ENCODE measurements around the gene FLVCR1. TPM values are rescaled to one million over a fixed set of nuclear protein-coding genes. Genes with fewer than 3 reads are reported as not detected.

The FLVCR1 gene
- total and polyA plus RNA-seq, 10 donors = 3.6 to 10.7 (median 8.0) TPM

- H3K36me3 ChIP-seq = no peaks in the 10 kb centered on the region
- intact Hi-C loops (cut with DNase I; ENCODE audit: low total_unique reads) = no loop called here
- no peak overlapping the region for H3K4me3 ChIP-seq
- peaks cover 0 to 10% (median 0%) of the 10 kb centered on the region in 7 donors for H3K27me3 ChIP-seq (replicated peaks in 1 of 7)
- peaks cover 0 to 13% (median 9%) of the 10 kb centered on the region in 8 donors for H3K9me3 ChIP-seq
- TF ChIP-seq POLR2A (IDR thresholded peaks at IDR 0.05) = no peak
- no peak for TF ChIP-seq CTCF (IDR thresholded peaks at IDR 0.05 in 8 of 11, conservative IDR thresholded peaks at IDR 0.05 in 3 of 11)
- no peak for TF ChIP-seq POLR2AphosphoS5 (IDR thresholded peaks at IDR 0.05)
- WGBS, 5 donors = 87 to 96% (median 92%) methylated on average over 2 of the region's 2 CpGs
- peaks cover 0 to 24% (median 5%) of the 10 kb centered on the region in 6 donors for H3K4me1 ChIP-seq
- DNase-seq = no peak
- H3K27ac ChIP-seq = no peak overlapping the region
Measured at GRCh38 chr1:212945056-212945455, 87.0 kb downstream of the FLVCR1 start.

- H3K27me3 ChIP-seq (replicated peaks in 1 of 7) = peaks cover 0 to 16% (median 1%) of the 10 kb centered on the region in 7 donors
- intact Hi-C loops (cut with DNase I; ENCODE audit: low total_unique reads) = no loop called here
- H3K27ac ChIP-seq = no peak overlapping the region
- H3K9me3 ChIP-seq = peaks cover 0 to 9% (median 3%) of the 10 kb centered on the region in 8 donors
- peaks cover 0 to 29% (median 10%) of the 10 kb centered on the region in 6 donors for H3K4me1 ChIP-seq
- 85 to 93% (median 93%) methylated on average over 4 of the region's 4 CpGs for WGBS, 5 donors
- TF ChIP-seq CTCF (IDR thresholded peaks at IDR 0.05 in 8 of 11, conservative IDR thresholded peaks at IDR 0.05 in 3 of 11) = no peak
- no peak for TF ChIP-seq POLR2A (IDR thresholded peaks at IDR 0.05)
- TF ChIP-seq POLR2AphosphoS5 (IDR thresholded peaks at IDR 0.05) = no peak
- no peak overlapping the region for H3K4me3 ChIP-seq
- no peak for DNase-seq
- H3K36me3 ChIP-seq = no peaks in the 10 kb centered on the region
Measured at GRCh38 chr1:212945463-212946160, 87.5 kb downstream of the FLVCR1 start.

- intact Hi-C loops (cut with DNase I; ENCODE audit: low total_unique reads) = no loop called here
- no peaks in the 10 kb centered on the region for H3K36me3 ChIP-seq
- H3K4me3 ChIP-seq = no peak overlapping the region
- H3K4me1 ChIP-seq = peaks cover 0 to 41% (median 21%) of the 10 kb centered on the region in 6 donors
- no peak overlapping the region for H3K27ac ChIP-seq
- TF ChIP-seq POLR2A (IDR thresholded peaks at IDR 0.05) (no peak), CTCF (IDR thresholded peaks at IDR 0.05 in 8 of 11, conservative IDR thresholded peaks at IDR 0.05 in 3 of 11) (no peak), POLR2AphosphoS5 (IDR thresholded peaks at IDR 0.05) (no peak)
- peaks cover 0 to 6% (median 0%) of the 10 kb centered on the region in 8 donors for H3K9me3 ChIP-seq
- no peak for DNase-seq
- peaks cover 0 to 28% (median 11%) of the 10 kb centered on the region in 7 donors for H3K27me3 ChIP-seq (replicated peaks in 1 of 7)
Measured at GRCh38 chr1:212946872-212947271, 88.8 kb downstream of the FLVCR1 start.

Small RNAs within 50 kb of the gene (small RNA-seq; reads per million reads assigned to genes)
- gene AC104333.1 (0 reads per million in 4 donors), gene AC104333.2 (0 reads per million in 4 donors)

Other genes starting within 250 kb of the FLVCR1 start
- gene ATF3, start 249.5 kb upstream of the FLVCR1 start, total RNA-seq = 10 to 100 TPM in 3 of 7 donors, 1 to 10 TPM in 4; 1.4 to 31.8 (median 8.3) TPM
- gene ATF3, start 249.5 kb upstream of the FLVCR1 start, polyA plus RNA-seq = 10 to 100 TPM in 1 of 3 donors, 1 to 10 TPM in 2; 2.4 to 10.7 (median 4.5) TPM
- gene BATF3, start 158.4 kb upstream of the FLVCR1 start, total RNA-seq = 10 to 100 TPM; 10.8 to 34.0 (median 14.1) TPM
- 10 to 100 TPM; 11.3 to 23.3 (median 12.3) TPM for gene BATF3, start 158.4 kb upstream of the FLVCR1 start, polyA plus RNA-seq
- gene NSL1, start 66.5 kb upstream of the FLVCR1 start, total RNA-seq = 10 to 100 TPM; 30.6 to 92.3 (median 41.8) TPM
- gene NSL1, start 66.5 kb upstream of the FLVCR1 start, polyA plus RNA-seq = 10 to 100 TPM; 16.4 to 33.6 (median 22.1) TPM
- gene TATDN3, start 66.4 kb upstream of the FLVCR1 start, total RNA-seq = 10 to 100 TPM; 13.5 to 28.3 (median 22.7) TPM
- 10 to 100 TPM; 13.5 to 16.9 (median 15.0) TPM for gene TATDN3, start 66.4 kb upstream of the FLVCR1 start, polyA plus RNA-seq
- under 1 TPM in 1 of 7 donors, not detected in 6; 0.83 TPM for gene SPATA45, start 10.6 kb upstream of the FLVCR1 start, total RNA-seq
- under 1 TPM in 1 of 3 donors, not detected in 2; 0.38 TPM for gene SPATA45, start 10.6 kb upstream of the FLVCR1 start, polyA plus RNA-seq
- gene VASH2, start 92.3 kb downstream of the FLVCR1 start, total RNA-seq = 1 to 10 TPM in 5 of 7 donors, under 1 TPM in 2; 0.43 to 2.6 (median 1.2) TPM
- under 1 TPM; 0.33 to 0.52 (median 0.35) TPM for gene VASH2, start 92.3 kb downstream of the FLVCR1 start, polyA plus RNA-seq
- gene ANGEL2, start 157.6 kb downstream of the FLVCR1 start, total RNA-seq = 10 to 100 TPM; 34.6 to 96.8 (median 55.9) TPM
- 10 to 100 TPM; 18.3 to 29.4 (median 20.3) TPM for gene ANGEL2, start 157.6 kb downstream of the FLVCR1 start, polyA plus RNA-seq
- 10 to 100 TPM; 14.1 to 33.5 (median 24.6) TPM for gene RPS6KC1, start 193.0 kb downstream of the FLVCR1 start, total RNA-seq
- 1 to 10 TPM; 2.8 to 3.8 (median 3.2) TPM for gene RPS6KC1, start 193.0 kb downstream of the FLVCR1 start, polyA plus RNA-seq

Data from spleen (tissue), 11 donors.